NCI-H748 treated with DMSO at 0.1 percent for 48 hours (cell line): ENCODE results near the gene EDARADD.

Source experiments
- DNase-seq: peaks from one replicate; lab custom pipeline; 2025; lab: John Stamatoyannopoulos, UW

Gene EDARADD

GRCh38 chr1:236514703-236515442, 120.8 kb downstream of the EDARADD start:
- peak; percentile 40 for DNase-seq

- peak; percentile 40 for DNase-seq
These were observed 121.4 kb downstream of the EDARADD start for GRCh38 chr1:236515443-236515958.

- DNase-seq: peak; percentile 12
These were observed 123.0 kb downstream of the EDARADD start for GRCh38 chr1:236516929-236517704.

- DNase-seq: no peak
These were observed 124.2 kb downstream of the EDARADD start for GRCh38 chr1:236518322-236518721.

- DNase-seq: no peak
These were observed 126.4 kb downstream of the EDARADD start for GRCh38 chr1:236520445-236521005.

- DNase-seq: no peak
These were observed 129.0 kb downstream of the EDARADD start for GRCh38 chr1:236522937-236523703.

GRCh38 chr1:236523704-236524141, 129.6 kb downstream of the EDARADD start, which contains the start of gene LGALS8:
TSS of gene LGALS8 (plus strand) at chr1:236523982. CDS start at chr1:236526071, 2,089 bp downstream.
- peak; percentile 32 for DNase-seq

GRCh38 chr1:236524142-236524894, 130.2 kb downstream of the EDARADD start:
- peak; percentile 5 for DNase-seq

GRCh38 chr1:236524895-236525184, 130.8 kb downstream of the EDARADD start:
- no peak for DNase-seq

GRCh38 chr1:236526079-236526478, 132.0 kb downstream of the EDARADD start:
- DNase-seq: no peak

GRCh38 chr1:236530286-236530685, 136.2 kb downstream of the EDARADD start:
- no peak for DNase-seq

- no peak for DNase-seq
These were observed 136.9 kb downstream of the EDARADD start for GRCh38 chr1:236530959-236531358.

- no peak for DNase-seq
These were observed 138.8 kb downstream of the EDARADD start for GRCh38 chr1:236532850-236533249.

- DNase-seq: no peak
These were observed 140.1 kb downstream of the EDARADD start for GRCh38 chr1:236534151-236534651.
